ENCODE measurements around the gene TP73.

The TP73 gene

GRCh38 chr1:3657578-3658230 lies 5.4 kb downstream of the TP73 start:
- DNase-seq (ENCODE audit: extremely low read depth, low read depth): no peak
- no peak for TF ChIP-seq CTCF (IDR thresholded peaks at IDR 0.05; ENCODE audit: low read depth, low read length)

GRCh38 chr1:3658231-3658615 lies 5.9 kb downstream of the TP73 start:
- no peak for DNase-seq (ENCODE audit: extremely low read depth, low read depth)
- no peak for TF ChIP-seq CTCF (IDR thresholded peaks at IDR 0.05; ENCODE audit: low read depth, low read length)

- DNase-seq (ENCODE audit: extremely low read depth, low read depth): no peak
- no peak for TF ChIP-seq CTCF (IDR thresholded peaks at IDR 0.05; ENCODE audit: low read depth, low read length)
Measured at GRCh38 chr1:3659093-3659492, 6.8 kb downstream of the TP73 start.

GRCh38 chr1:3660704-3661103 lies 8.4 kb downstream of the TP73 start:
- no peak for DNase-seq (ENCODE audit: extremely low read depth, low read depth)
- no peak for TF ChIP-seq CTCF (IDR thresholded peaks at IDR 0.05; ENCODE audit: low read depth, low read length)

- no peak for TF ChIP-seq CTCF (IDR thresholded peaks at IDR 0.05; ENCODE audit: low read depth, low read length)
- no peak for DNase-seq (ENCODE audit: extremely low read depth, low read depth)
Measured at GRCh38 chr1:3661631-3662030, 9.3 kb downstream of the TP73 start.

- DNase-seq (ENCODE audit: extremely low read depth, low read depth): no peak
- no peak for TF ChIP-seq CTCF (IDR thresholded peaks at IDR 0.05; ENCODE audit: low read depth, low read length)
Measured at GRCh38 chr1:3662080-3662671, 9.9 kb downstream of the TP73 start.

- no peak for DNase-seq (ENCODE audit: extremely low read depth, low read depth)
- TF ChIP-seq CTCF (IDR thresholded peaks at IDR 0.05; ENCODE audit: low read depth, low read length): no peak
Measured at GRCh38 chr1:3663999-3664699, 11.8 kb downstream of the TP73 start.
